GM12864 (cell line): ENCODE measurements around the gene MMP25.

Experiments
- DNase-seq: peaks from one replicate; pipeline ENCODE4 v3.0.0-alpha.2; 2011; ENCODE audit warnings: low read depth
- H3K4me3 ChIP-seq: 2 replicates; pipeline ENCODE4 v1.5.1; 2011; ENCODE audit warnings: mild to moderate bottlenecking, low read depth, low read length, control low read depth
- CTCF ChIP-seq: IDR thresholded peaks from 2 replicates; pipeline ENCODE4 v1.5.1; 2011; ENCODE audit warnings: low read depth, mild to moderate bottlenecking, moderate library complexity, low read length, control low read depth, inconsistent platforms; ENCODE audit errors: missing control alignments

The MMP25 gene

GRCh38 chr16:3035289-3035971, 10.9 kb upstream of the MMP25 start:
- TF ChIP-seq CTCF, result no peak
- no peak for DNase-seq

GRCh38 chr16:3035972-3036725, 10.2 kb upstream of the MMP25 start:
- no peak for TF ChIP-seq CTCF
- DNase-seq, result no peak
- H3K4me3 ChIP-seq, result no peak overlapping the region

More at GRCh38 chr16:3035289-3035971, 10.9 kb upstream of the MMP25 start:
- H3K4me3 ChIP-seq, result no peak overlapping the region

GRCh38 chr16:3036726-3037315, 9.5 kb upstream of the MMP25 start, which contains the start of gene BICDL2:
TSS of gene BICDL2 (minus strand) at chr16:3036944. CDS start at chr16:3035496, 1,448 bp downstream.
- no peak within 1 kb of the TSS for H3K4me3 ChIP-seq
- TF ChIP-seq CTCF, result no peak
- DNase-seq, result no peak

- TF ChIP-seq CTCF, result no peak
- no peak for DNase-seq
- no peak overlapping the region for H3K4me3 ChIP-seq
These were observed 8.1 kb upstream of the MMP25 start for GRCh38 chr16:3038256-3038655.

- no peak overlapping the region for H3K4me3 ChIP-seq
- no peak for DNase-seq
- no peak for TF ChIP-seq CTCF
These were observed 7.5 kb upstream of the MMP25 start for GRCh38 chr16:3038896-3039295.

GRCh38 chr16:3042376-3042775, 4.0 kb upstream of the MMP25 start:
- DNase-seq, result no peak
- TF ChIP-seq CTCF, result no peak

GRCh38 chr16:3044708-3045107, 1.7 kb upstream of the MMP25 start:
- DNase-seq, result no peak
- TF ChIP-seq CTCF, result no peak
- no peak overlapping the region for H3K4me3 ChIP-seq

More at GRCh38 chr16:3042376-3042775, 4.0 kb upstream of the MMP25 start:
- no peak overlapping the region for H3K4me3 ChIP-seq
